GM21515 (cell line): Measurements from ENCODE around the gene PPP1R1C.
A peak's percentile ranks its signal among the peaks of the same experiment; 100 is the strongest.

ENCODE experiments used
- ATAC-seq: cut with Tn5 transposase; IDR thresholded peaks from one replicate; pipeline ENCODE4 v1.9.1; 2021; ENCODE audit not compliant: unreplicated experiment

The PPP1R1C gene

DNA sequence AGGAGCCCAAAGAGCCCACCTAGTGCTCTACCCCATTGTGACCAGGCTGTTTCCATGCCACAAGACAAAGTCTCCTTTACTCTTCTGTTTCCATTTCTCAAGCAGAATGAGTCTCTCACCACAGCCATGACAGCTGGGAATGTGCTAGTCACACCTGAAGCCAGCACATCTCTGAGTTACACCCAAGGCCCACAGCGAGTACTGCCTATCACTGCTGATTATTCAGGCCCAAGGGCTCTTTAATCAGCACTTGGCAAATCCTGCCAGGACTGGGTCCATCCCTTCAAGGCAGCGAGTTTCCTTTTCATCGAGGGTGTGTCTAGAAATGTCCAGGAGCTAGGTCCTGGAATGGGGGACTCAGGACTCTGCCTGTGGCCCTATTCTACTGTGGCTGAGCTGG, 14.6 kb upstream of the PPP1R1C start:
- ATAC-seq: no peak

DNA sequence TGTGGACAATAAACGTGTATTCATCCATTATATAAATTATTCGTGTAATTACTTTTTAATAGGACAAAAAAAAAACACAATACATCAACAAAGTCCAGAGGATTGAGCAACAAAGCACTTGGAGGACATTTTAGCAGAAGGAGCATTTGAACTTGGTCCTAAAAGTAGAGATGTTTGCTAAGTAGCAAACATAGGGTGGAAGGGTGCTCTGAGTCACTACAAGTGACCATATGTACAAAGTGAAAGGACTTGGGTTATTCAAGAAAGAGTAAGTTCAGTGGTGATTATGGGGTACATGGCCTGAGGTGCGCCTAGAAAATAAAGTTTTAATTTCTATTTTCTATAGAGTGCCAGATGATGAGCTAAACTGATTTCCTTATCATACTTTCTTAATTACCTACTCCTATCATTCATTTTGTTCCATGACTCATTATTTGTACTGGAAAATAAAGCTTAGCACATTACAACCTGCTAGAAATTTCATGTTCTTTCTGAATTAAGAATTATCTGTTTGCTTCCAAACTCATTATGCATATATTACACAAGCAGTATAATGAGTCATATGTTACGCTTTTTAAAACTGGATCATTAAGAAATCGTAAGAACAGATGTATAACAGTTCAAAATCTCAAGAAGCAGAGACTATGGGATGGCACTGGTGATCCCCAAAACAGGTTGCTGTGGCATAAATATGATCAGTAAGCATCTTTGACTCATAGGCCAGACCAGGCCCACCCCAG, 13.1 kb upstream of the PPP1R1C start:
- ATAC-seq: no peak

DNA sequence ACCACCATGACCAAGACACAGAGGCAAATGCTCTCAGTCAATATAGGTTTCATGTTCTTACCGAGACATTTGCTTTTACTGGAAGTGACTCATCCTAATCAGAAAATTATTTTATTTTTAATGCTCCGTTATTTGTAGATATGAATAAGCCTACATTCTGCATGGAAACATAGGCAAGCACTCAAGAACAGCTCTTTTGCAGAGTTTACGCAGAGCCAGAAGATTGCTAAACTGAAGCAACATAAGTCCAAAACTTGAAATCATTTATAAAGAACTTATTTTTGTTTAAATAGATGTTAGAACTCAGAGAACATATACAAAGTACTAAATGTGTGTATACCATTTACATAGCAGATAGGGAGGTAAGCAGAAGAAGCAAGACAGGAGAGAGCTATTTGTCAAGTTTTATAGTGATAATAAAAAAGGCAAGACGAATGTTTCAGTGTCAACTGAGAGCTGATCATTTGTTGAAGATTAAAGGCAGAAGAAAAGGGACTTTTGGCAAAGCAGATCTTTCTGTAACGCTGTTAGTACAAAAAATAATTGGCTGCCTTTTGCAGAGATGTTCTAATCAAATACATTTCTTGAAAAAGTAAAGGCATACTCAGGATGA, 12.4 kb upstream of the PPP1R1C start:
- no peak for ATAC-seq

- ATAC-seq: no peak
Observed at GRCh38 chr2:181977661-181978350, 7.8 kb upstream of the PPP1R1C start.

- ATAC-seq: no peak
Observed at GRCh38 chr2:181978351-181979150, 7.1 kb upstream of the PPP1R1C start.

DNA sequence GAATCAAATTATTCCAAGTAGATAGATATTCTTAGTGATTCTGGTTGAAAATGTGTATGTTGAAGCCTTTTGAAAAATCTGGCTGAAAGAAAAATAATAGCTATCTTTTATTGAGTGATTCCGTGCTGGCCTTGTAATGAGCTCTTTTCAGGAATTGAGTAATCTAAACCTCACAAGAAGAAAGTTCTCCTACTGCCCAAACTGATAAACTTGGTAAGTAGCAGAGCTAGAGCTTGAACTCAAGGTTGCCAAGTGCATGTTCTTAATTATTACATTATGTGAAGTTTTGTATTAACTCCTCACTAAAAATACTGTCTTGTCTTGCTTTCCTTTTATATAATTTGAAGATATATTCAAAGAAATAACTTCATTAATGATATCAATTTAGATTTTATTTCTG, 1.6 kb upstream of the PPP1R1C start:
- no peak for ATAC-seq

DNA sequence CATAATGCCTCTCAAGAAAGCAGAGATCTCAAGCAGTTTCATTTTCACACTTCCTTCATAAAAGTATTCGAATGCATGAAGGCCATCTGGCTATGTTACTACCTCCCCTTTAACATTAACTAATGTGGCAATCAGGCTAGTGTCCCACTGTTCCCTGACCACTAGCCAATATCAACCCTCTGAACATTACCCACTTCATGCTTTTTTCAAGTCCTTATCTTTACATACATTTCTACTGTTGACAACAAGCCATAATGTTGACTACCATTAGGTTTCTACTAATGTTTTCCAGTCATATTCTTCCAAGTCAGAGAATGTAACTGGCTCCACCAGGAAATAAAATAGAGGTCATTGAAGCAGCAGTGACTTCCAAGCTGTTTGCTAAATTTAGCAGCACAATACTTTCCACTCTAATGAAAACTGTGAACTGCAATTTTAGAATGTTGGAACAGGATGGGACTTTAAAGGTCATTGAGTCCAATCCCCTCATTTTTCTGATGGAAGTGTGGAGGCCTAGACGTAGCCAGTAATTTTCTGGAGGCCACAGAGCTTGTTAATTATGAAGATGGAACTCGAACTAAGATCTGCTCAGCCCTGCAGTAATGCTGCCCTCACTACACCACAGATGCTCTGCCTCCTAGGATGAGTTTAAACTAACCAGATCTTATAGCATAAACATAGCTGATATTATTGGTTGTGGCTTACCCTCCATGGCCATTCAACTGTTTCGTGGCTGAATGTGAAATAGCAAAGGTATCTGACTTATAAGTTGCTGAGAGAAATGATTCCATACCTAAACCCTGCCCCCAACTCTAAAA, 630 bp upstream of the PPP1R1C start:
- no peak for ATAC-seq

- ATAC-seq: no peak
Observed at GRCh38 chr2:181988154-181988924, 2.7 kb downstream of the PPP1R1C start.

- ATAC-seq: no peak
Observed at GRCh38 chr2:181989099-181989498, 3.4 kb downstream of the PPP1R1C start.

- peak; percentile 97 for ATAC-seq
Observed at GRCh38 chr2:181991171-181991885, 5.7 kb downstream of the PPP1R1C start.

DNA sequence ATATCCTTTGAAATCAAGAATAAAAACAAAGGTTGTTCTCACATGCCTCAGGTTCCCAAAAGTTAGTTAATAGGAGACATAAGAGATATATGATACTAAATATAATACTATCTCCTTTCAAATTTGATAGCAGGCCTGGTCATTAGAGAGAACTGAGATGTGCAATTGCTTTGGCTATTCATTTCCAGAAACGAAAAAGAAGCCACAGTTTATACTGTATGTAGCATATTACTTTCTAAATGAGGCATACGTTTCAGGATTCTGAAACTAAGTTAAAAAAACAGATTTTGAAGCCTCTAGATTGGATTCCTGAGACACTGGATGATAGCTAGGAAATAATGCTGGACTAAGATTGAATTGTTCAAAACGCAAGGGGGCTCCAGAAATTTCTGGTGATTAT, 7.1 kb downstream of the PPP1R1C start:
- peak; percentile 79 for ATAC-seq

GRCh38 chr2:181995289-181995688, 9.6 kb downstream of the PPP1R1C start:
- ATAC-seq: no peak

GRCh38 chr2:181998041-181998835, 12.6 kb downstream of the PPP1R1C start:
- no peak for ATAC-seq

DNA sequence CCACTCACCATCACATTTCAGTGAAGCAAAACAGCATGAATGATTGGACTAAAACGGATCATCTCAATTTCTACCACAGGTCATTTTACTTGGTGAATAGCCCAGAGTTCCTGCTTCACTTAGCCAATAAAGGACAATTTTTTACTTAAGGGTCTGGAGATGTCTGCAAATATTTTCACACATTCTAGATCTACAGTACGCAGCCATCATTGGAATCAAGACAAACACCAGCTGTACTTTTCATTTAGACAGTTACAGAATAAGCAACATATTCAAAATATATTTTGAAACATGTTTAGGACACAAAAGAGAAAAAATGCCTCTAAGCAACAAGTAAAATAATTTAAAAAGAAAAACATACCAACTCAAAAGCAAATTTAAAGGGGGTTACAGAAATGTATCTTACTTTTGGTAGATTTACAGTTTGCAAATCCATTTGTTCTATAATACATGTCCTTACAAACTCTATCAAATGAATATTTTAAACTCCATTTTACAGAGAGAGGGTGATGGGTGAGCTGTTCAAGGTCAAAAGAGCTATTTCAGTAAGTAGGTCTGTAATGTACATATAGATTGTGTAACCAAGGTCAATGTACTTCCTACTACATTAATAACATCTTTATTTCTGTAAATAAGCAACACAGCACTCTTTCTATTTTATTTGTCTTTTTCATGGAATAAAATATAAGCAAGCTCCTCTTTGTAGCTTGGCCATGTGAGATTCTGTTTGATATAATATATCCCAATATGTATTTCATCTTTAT, 13.4 kb downstream of the PPP1R1C start:
- ATAC-seq: no peak

DNA sequence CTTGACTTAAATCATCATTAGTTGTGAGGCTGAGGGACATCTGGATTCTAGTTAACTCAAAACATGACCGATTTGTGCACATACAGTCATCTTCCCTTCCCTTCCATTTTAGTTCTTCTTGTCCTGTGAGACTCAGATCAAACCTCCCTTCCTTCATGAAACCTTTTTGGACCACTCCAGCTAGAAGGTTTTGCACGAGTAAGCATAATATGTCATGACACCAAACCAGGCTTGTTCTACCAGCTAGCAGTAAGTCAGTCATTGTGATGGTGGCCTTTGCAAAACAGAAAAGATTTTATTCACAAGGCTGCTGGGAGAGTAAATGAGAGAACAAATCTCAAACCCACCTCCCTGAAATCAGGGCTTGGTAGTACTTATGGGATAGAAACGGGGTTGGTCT, 14.3 kb downstream of the PPP1R1C start:
- no peak for ATAC-seq

DNA sequence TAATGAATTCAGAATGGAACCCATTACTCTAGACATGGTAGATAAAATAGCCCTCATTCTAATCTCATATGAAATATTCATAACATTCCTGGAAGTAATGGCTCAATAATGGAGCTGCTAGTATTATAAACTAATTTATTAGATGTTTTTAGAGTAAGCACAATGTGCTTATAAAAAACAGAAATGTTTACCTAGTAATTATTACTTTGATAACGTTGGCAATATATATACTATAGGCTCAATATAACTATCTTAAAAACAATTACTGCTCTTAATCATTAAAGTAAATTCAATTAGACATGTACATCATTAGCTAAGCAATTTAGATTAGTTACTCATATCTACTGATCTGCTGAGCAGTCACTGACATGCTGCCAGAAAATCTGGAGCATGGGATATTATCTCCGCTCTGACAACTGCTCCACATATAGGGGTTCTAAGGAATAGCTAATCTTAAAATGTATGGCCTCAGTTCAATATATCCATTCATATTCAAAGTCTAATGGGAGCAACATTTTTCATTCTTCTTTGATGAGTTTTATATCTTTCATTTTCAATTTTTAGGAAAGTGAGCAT, 19.4 kb downstream of the PPP1R1C start:
- ATAC-seq: no peak

- no peak for ATAC-seq
Observed at GRCh38 chr2:182006595-182007341, 21.1 kb downstream of the PPP1R1C start.
